Left renal pelvis (tissue), 4 donors: ENCODE results near the gene ATP2B3. TPM values are rescaled to one million over a fixed set of nuclear protein-coding genes. Genes with fewer than 3 reads are reported as not detected.

Source experiments
- DNase-seq, 4 donors: peaks; one replicate each; pipeline ENCODE4 v3.0.0-alpha.2; 2013; ENCODE audit warnings: low read depth in 4 of 4, low spot score in 3 of 4
- polyA plus RNA-seq, 4 donors: library from polyadenylated mRNA; unstranded; fragments of 120-200 nt; gene quantifications; one replicate each; pipeline ENCODE4 v1.2.1, GENCODE V29; 2013; ENCODE audit not compliant: insufficient read length in 4 of 4

ATP2B3 gene
- polyA plus RNA-seq, result under 1 TPM; 0.10 to 0.32 (median 0.22) TPM

GRCh38 chrX:153517423-153517822 is at the start of gene ATP2B3:
Gene ATP2B3, plus strand, starts transcription at chrX:153517642. Its CDS starts 18,606 bp downstream, at chrX:153536248.
- no peak for DNase-seq

- no peak for DNase-seq
Measured at GRCh38 chrX:153468008-153468580, 49.3 kb upstream of the ATP2B3 start.

GRCh38 chrX:153469811-153470410 is 47.5 kb upstream of the ATP2B3 start:
- DNase-seq, result no peak

- DNase-seq, result peak; percentile 62 to 70 (median 66)
Measured at GRCh38 chrX:153470411-153471363, 46.8 kb upstream of the ATP2B3 start, which contains the start of gene HAUS7. Gene HAUS7, minus strand, starts transcription at chrX:153470576. Its CDS starts 19 bp downstream, at chrX:153470557.

GRCh38 chrX:153471663-153472280 is 45.7 kb upstream of the ATP2B3 start:
- no peak for DNase-seq

GRCh38 chrX:153473126-153473525 is 44.3 kb upstream of the ATP2B3 start:
- DNase-seq, result no peak

- no peak for DNase-seq
Measured at GRCh38 chrX:153474266-153474665, 43.2 kb upstream of the ATP2B3 start.

- no peak for DNase-seq
Measured at GRCh38 chrX:153474718-153475117, 42.7 kb upstream of the ATP2B3 start.

GRCh38 chrX:153475271-153475670 is 42.2 kb upstream of the ATP2B3 start:
- DNase-seq, result no peak

- DNase-seq, result no peak
Measured at GRCh38 chrX:153475751-153476281, 41.6 kb upstream of the ATP2B3 start.

- no peak for DNase-seq
Measured at GRCh38 chrX:153476666-153477363, 40.6 kb upstream of the ATP2B3 start.

GRCh38 chrX:153477364-153477857 is 40.0 kb upstream of the ATP2B3 start:
- DNase-seq, result no peak

- no peak for DNase-seq
Measured at GRCh38 chrX:153477901-153478300, 39.5 kb upstream of the ATP2B3 start.

- DNase-seq, result no peak
Measured at GRCh38 chrX:153478746-153479145, 38.7 kb upstream of the ATP2B3 start.

GRCh38 chrX:153481043-153481442 is 36.4 kb upstream of the ATP2B3 start:
- no peak for DNase-seq

GRCh38 chrX:153482376-153483015 is 34.9 kb upstream of the ATP2B3 start:
- DNase-seq, result no peak

- DNase-seq, result no peak
Measured at GRCh38 chrX:153485396-153486080, 31.9 kb upstream of the ATP2B3 start.

GRCh38 chrX:153486171-153486570 is 31.3 kb upstream of the ATP2B3 start:
- no peak for DNase-seq

- no peak for DNase-seq
Measured at GRCh38 chrX:153487590-153488071, 29.8 kb upstream of the ATP2B3 start.
